Superior temporal gyrus (tissue), 1 donor: ENCODE results near the gene RELB.
"Not testable (repeated sequence)": the region's sequence is repeated elsewhere in the genome, so short reads cannot be mapped to it uniquely, and the experiment has no call there.

Source experiments
- DNase-seq: peaks from one replicate; pipeline ENCODE4 v3.0.0-alpha.2; 2016; ENCODE audit errors: extremely low spot score

Gene RELB

DNA sequence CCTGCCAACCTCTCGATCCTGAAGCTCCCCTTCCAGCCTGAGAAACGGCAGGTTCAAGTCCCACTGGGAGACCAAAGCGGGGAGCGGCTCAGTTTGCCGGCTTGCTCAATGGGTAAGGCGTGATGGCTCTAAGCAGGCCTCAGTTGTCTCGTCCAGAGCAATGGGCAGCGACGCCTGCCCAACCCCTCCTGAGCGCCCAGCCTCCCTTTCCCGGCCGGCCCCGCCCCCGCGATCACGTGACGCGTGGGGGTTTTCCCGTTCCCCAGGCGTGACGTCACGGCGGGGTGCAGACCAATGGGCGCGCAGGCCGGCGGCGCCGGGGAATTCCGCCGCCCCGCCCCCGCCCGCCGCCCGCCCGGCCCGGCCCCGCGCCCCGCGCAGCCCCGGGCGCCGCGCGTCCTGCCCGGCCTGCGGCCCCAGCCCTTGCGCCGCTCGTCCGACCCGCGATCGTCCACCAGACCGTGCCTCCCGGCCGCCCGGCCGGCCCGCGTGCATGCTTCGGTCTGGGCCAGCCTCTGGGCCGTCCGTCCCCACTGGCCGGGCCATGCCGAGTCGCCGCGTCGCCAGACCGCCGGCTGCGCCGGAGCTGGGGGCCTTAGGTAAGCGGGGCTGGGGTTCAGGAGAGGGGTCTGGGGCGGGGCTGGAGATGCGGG lies at the start of gene RELB:
RELB (plus strand) TSS at position 378 of the 653 bp plus-strand sequence; CDS start at position 494, 116 bp downstream.
- peak; percentile 85 for DNase-seq

GRCh38 chr19:44954278-44954648 lies 47.0 kb upstream of the RELB start:
- DNase-seq = no peak

GRCh38 chr19:44954649-44955504 lies 46.4 kb upstream of the RELB start, which contains the start of gene CLPTM1:
Gene CLPTM1, plus strand, starts transcription at chr19:44955380. Its CDS starts 16 bp downstream, at chr19:44955396.
- DNase-seq = peak; percentile 97

DNA sequence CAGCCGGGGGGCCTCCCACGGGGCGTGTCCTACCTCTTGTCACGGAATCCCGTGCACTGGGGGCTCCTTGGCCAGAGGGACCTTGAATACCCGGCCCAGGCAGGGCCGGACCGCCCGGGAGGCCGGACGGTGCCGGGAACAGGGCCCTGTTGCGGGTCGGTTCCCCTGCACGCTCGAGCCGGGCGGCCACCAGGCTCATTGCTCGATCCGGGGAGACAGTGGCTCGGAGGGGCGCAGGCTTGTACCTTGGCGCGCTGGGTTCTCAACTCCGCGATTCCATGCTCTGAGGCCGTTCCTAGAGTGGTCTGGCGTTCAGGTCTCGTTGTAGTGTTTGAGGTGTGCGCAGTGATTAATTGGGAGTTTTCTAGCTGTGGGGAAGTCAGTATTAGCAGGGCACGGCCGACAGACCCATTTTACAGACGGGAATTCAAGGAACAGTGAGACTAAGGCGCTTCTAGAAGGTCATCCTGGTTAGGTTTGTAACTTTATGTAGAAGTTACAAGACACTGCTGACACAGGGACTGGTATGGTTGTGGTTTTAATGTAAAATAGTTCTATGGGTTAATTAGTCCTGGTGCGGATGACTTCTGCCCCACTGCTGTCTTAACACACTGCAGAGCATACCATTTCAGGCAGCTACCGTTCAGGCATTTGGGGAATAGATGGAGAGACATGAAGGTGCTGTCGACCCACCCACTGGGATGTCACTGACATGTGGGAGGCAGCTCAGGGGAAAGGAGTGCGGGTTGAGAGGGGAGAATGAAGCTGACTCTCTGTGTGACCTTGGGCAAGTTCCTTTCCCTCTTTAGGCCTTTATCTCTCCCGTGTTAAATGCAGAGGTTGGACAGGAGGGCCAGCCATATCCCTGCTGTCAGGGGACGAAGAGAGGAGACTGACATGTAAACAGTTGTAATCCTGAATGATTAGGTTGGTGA lies 45.5 kb upstream of the RELB start:
- DNase-seq = no peak

- no peak for DNase-seq
Measured at GRCh38 chr19:44957526-44957925, 43.7 kb upstream of the RELB start.

GRCh38 chr19:44958090-44958489 lies 43.2 kb upstream of the RELB start:
- no peak for DNase-seq

GRCh38 chr19:44959691-44960090 lies 41.6 kb upstream of the RELB start:
- DNase-seq = no peak

DNA sequence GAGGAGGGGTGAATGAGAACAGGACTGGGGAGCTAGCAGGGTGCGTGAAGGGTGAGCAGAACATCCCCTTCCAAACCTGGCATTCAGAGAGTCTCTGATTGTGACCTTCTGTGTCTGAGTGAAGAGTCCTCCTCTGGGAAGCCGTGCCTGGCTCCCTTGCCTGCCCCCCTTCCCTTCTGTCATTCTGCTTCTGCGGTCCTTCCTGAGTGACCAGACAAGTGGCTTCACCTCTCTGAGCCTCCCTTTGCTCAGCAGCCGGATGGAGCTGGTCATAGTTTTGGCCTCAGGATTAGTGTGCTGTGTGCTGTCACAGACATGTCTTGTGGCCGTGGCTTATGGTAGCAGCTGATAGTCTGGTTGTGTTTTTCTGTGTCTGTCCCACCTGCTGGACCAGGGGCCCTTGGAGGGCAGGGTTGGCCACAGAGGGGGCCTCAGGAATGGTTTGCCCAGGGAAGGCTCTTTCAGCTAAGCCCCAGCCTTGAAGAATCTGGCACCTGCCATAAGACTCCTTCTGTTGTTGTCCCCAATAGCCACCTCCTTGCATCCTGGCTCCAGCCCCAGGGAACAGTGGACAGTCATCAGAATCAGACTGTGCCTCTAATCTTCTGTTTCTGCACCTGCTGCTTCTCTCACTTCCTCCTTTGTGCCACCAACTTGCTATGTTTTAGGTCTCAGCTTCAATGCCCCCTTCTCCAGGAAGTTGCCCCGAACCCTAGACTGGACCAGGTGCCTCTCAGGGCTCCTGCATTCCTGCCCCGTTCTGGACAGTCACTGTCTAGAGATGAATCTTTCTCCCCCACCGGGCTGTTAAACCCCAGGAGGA lies 40.1 kb upstream of the RELB start:
- no peak for DNase-seq

- DNase-seq = no peak
Measured at GRCh38 chr19:44961821-44962220, 39.4 kb upstream of the RELB start.

DNA sequence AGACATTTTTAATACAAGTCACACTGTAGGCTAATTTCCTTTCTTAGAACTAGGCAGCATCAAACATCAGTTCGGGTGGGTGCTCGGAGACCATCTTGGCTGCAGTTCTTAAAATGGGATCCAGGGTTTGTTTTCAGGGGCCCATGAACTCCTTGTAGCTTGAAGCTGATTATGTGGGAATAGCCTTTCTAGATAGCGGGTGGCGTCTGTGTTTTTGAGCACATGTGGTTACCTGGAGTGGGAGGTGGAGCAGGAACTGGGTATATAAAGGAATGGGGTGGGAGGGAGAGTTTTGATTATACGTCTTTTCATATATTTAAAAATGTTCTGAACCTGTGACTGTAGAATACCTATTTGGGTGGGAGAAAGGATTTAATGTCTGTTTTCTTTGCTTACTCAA lies 33.1 kb upstream of the RELB start:
- no peak for DNase-seq

GRCh38 chr19:44968670-44969069 lies 32.6 kb upstream of the RELB start:
- DNase-seq = no peak

- DNase-seq = no peak
Measured at GRCh38 chr19:44969437-44969836, 31.8 kb upstream of the RELB start.

DNA sequence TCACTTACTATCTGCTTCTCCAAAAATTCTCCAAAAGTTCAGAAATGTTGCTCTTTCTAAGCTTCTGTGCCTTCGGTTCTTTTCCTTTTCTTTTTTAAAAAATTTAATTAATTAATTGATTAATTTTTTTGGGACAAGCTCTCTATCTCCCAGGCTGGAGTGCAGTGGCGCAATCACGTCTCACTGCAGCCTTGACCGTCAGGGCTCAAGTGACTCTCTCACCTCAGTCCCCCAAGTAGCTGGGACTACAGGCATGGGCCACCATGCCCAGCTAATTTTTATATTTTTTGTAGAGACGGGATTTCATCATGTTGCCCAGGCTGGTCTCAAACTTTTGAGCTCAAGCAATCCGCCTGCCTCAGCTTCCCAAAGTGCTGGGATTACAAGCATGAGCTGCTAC lies 29.8 kb upstream of the RELB start:
- not testable (repeated sequence) for DNase-seq

DNA sequence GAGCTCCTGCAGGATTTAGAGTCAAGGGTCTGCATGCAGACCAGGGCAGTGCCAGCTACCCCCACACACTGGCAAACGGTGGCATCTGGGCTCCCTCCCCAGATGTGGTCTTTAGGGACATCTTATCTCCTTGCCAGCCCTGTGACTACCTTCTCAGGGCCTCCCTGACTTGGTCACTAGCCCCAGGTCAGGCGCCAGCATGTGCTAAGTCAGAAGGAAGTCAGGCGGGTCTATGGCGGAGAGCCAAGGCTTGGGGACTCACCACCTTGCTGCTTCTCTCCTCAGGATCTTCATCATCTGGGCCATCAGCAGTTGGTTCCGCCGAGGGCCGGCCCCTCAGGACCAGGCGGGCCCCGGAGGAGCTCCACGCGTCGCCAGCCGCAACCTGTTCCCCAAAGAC lies 28.5 kb upstream of the RELB start:
- no peak for DNase-seq

DNA sequence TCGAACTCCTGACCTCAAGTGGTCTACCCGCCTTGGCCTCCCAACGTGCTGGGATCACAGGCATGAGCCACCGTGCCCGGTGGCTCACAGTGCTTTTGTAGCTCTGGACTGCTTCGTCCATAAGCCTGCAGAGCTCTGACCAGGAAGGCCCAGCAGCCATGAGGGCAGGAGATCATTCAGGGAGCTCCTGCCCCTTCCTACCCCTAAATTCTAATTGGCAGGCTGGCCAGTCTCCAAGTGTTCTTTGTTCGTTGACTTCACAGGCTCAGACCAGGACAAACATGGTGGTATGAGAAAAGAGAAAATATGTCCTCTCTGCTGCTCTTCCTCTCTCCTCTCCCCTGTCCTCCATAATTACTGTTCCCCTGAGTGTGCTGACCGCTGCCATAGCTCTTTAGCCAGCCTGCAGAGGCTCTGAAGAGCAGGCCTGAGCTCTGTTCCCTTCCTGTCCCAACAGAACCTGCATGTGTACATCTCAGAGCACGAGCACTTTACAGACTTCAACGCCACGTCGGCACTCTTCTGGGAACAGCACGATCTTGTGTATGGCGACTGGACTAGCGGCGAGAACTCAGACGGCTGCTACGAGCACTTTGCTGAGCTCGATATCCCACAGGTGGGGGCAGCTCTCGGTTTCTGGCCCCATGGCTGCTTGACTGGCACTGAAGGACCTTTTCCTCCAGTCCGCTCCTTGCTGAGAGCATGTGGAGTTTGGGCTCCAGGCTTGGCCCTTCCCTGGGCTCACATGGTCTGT lies 27.1 kb upstream of the RELB start:
- no peak for DNase-seq

GRCh38 chr19:44974857-44975256 lies 26.4 kb upstream of the RELB start:
- no peak for DNase-seq

DNA sequence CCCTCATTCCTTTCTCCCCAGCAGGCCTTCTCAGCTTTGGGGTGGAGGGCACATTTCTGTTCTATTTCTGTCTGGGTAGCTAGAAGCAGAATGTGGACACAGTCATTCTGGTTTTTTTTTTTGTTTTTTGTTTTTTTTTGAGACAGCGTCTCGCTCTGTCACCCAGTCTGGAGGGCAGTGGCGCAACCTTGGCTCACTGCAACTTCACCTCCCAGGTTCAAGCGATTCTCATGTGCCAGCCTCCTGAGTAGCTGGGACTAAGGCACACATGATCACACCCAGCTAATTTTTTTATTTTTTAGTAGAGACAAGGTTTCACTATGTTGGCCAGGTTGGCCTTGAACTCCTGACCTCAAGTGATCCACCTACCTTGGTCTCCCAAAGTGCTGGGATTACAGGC lies 25.8 kb upstream of the RELB start:
- no peak for DNase-seq

GRCh38 chr19:44984005-44984404 lies 17.3 kb upstream of the RELB start:
- no peak for DNase-seq

GRCh38 chr19:44985445-44985844 lies 15.8 kb upstream of the RELB start:
- DNase-seq = no peak

GRCh38 chr19:44986389-44986788 lies 14.9 kb upstream of the RELB start:
- DNase-seq = no peak
